Anterior cingulate cortex (tissue), 58 donors: Measurements from ENCODE around the gene PIGZ.
A peak's percentile ranks its signal among the peaks of the same experiment; 100 is the strongest.
"Not testable (repeated sequence)": the region's sequence is repeated elsewhere in the genome, so short reads cannot be mapped to it uniquely, and the experiment has no call there.

Experiments
- DNase-seq, 58 donors: peaks; one replicate each; lab custom pipeline; 2025; lab: John Stamatoyannopoulos, UW

Gene PIGZ

GRCh38 chr3:196954832-196955231, 13.8 kb downstream of the PIGZ start:
- DNase-seq: no peak

GRCh38 chr3:196951371-196951770, 17.3 kb downstream of the PIGZ start:
- DNase-seq: no peak

- DNase-seq: no peak
Measured at GRCh38 chr3:196949750-196950149, 18.9 kb downstream of the PIGZ start.

GRCh38 chr3:196949285-196949619, 19.4 kb downstream of the PIGZ start:
- DNase-seq: no peak

- DNase-seq: no peak
Measured at GRCh38 chr3:196948442-196949284, 20.0 kb downstream of the PIGZ start.

GRCh38 chr3:196947860-196948441, 20.7 kb downstream of the PIGZ start:
- no peak for DNase-seq

- no peak for DNase-seq
Measured at GRCh38 chr3:196947136-196947859, 21.3 kb downstream of the PIGZ start.

GRCh38 chr3:196944037-196944790, 24.4 kb downstream of the PIGZ start:
- not testable (repeated sequence) for DNase-seq

GRCh38 chr3:196942915-196943277, 25.7 kb downstream of the PIGZ start:
- peak in 12 of 58 donors; percentile 10 to 67 (median 34) for DNase-seq

GRCh38 chr3:196942226-196942914, 26.3 kb downstream of the PIGZ start, which contains the start of gene NCBP2:
TSS of gene NCBP2 (minus strand) at chr3:196942528. CDS start at chr3:196942503, 25 bp downstream.
- DNase-seq: peak; percentile 75 to 99 (median 96)

GRCh38 chr3:196941729-196942225, 26.9 kb downstream of the PIGZ start:
- DNase-seq: peak in 25 of 58 donors; percentile 37 to 82 (median 62)

- peak in 3 of 58 donors; percentile 9 to 31 (median 15) for DNase-seq
Measured at GRCh38 chr3:196938576-196938975, 30.1 kb downstream of the PIGZ start.

- no peak for DNase-seq
Measured at GRCh38 chr3:196938124-196938523, 30.5 kb downstream of the PIGZ start.

- no peak for DNase-seq
Measured at GRCh38 chr3:196936288-196936687, 32.3 kb downstream of the PIGZ start.

- no peak for DNase-seq
Measured at GRCh38 chr3:196932600-196932999, 36.0 kb downstream of the PIGZ start.

- no peak for DNase-seq
Measured at GRCh38 chr3:196931828-196932587, 36.6 kb downstream of the PIGZ start.

GRCh38 chr3:196931157-196931556, 37.5 kb downstream of the PIGZ start:
- DNase-seq: no peak

- peak in 1 of 58 donors; percentile 27 for DNase-seq
Measured at GRCh38 chr3:196927571-196928453, 40.8 kb downstream of the PIGZ start.
